Astrocyte (in vitro differentiated cells and primary cell): ENCODE results near the gene CARD9. TPM values are rescaled to one million over a fixed set of nuclear protein-coding genes. Genes with fewer than 3 reads are reported as not detected.

Experiments
- DNase-seq: peaks from one replicate; pipeline ENCODE4 v3.0.0-alpha.2; 2010; ENCODE audit warnings: low read depth
- FAIRE-seq: peaks from 2 replicates; lab custom pipeline; 2011; peaks lifted over from hg19 to GRCh38; lab: Jason Lieb, UNC
- H2AFZ ChIP-seq: 2 replicates; pipeline ENCODE4 v1.6.0; 2012; ENCODE audit warnings: low read depth, low read length, inconsistent platforms
- H3K27ac ChIP-seq: 2 replicates; pipeline ENCODE4 v1.5.1; 2011; ENCODE audit warnings: low read depth, low read length, inconsistent platforms
- H3K27me3 ChIP-seq: 2 replicates; pipeline ENCODE4 v1.6.0; 2011; ENCODE audit warnings: low read length, inconsistent platforms; ENCODE audit not compliant: insufficient read depth
- H3K36me3 ChIP-seq: 2 replicates; pipeline ENCODE4 v1.5.1; 2011; ENCODE audit warnings: low read length, inconsistent platforms; ENCODE audit not compliant: insufficient read depth
- H3K4me1 ChIP-seq: 2 replicates; pipeline ENCODE4 v1.5.1; 2011; ENCODE audit warnings: low read length, inconsistent platforms; ENCODE audit not compliant: insufficient read depth
- H3K4me2 ChIP-seq: 2 replicates; pipeline ENCODE4 v1.6.0; 2012; ENCODE audit warnings: low read length, inconsistent platforms
- H3K4me3 ChIP-seq: 2 replicates; pipeline ENCODE4 v1.5.1; 2011; ENCODE audit warnings: low read depth, mild to moderate bottlenecking, low read length, inconsistent platforms; ENCODE audit not compliant: insufficient read depth
- H3K79me2 ChIP-seq: 2 replicates; pipeline ENCODE4 v1.6.0; 2012; ENCODE audit warnings: mild to moderate bottlenecking, low read length, inconsistent platforms; ENCODE audit not compliant: insufficient read depth
- H3K9ac ChIP-seq: 2 replicates; pipeline ENCODE4 v1.6.0; 2012; ENCODE audit warnings: mild to moderate bottlenecking, low read length, inconsistent platforms
- H3K9me3 ChIP-seq: 2 replicates; pipeline ENCODE4 v1.5.1; 2012; ENCODE audit warnings: low read depth, mild to moderate bottlenecking, low read length, inconsistent platforms; ENCODE audit not compliant: insufficient read depth
- H4K20me1 ChIP-seq: 2 replicates; pipeline ENCODE4 v1.6.0; 2012; ENCODE audit warnings: low read length, inconsistent platforms; ENCODE audit not compliant: insufficient read depth
- H3K27ac Mint-ChIP-seq: one replicate; pipeline ENCODE4 v1.8.0; 2021; ENCODE audit warnings: mild to moderate bottlenecking, mixed read lengths; ENCODE audit not compliant: unreplicated experiment
- H3K27me3 Mint-ChIP-seq: one replicate; pipeline ENCODE4 v1.8.0; 2021; ENCODE audit warnings: low read depth, mixed read lengths; ENCODE audit not compliant: unreplicated experiment
- H3K36me3 Mint-ChIP-seq: one replicate; pipeline ENCODE4 v1.8.0; 2021; ENCODE audit warnings: low read depth, mixed read lengths; ENCODE audit not compliant: unreplicated experiment
- H3K4me1 Mint-ChIP-seq: one replicate; pipeline ENCODE4 v1.8.0; 2021; ENCODE audit warnings: low read depth, mixed read lengths; ENCODE audit not compliant: unreplicated experiment
- H3K4me3 Mint-ChIP-seq: one replicate; pipeline ENCODE4 v1.8.0; 2021; ENCODE audit warnings: mild to moderate bottlenecking, moderate library complexity, mixed read lengths; ENCODE audit not compliant: unreplicated experiment
- H3K9me3 Mint-ChIP-seq: one replicate; pipeline ENCODE4 v1.8.0; 2021; ENCODE audit warnings: mild to moderate bottlenecking, mixed read lengths; ENCODE audit not compliant: unreplicated experiment
- EZH2 ChIP-seq: IDR thresholded peaks from 2 replicates; pipeline ENCODE4 v1.6.1; 2012; ENCODE audit warnings: mild to moderate bottlenecking, low read length, inconsistent platforms; ENCODE audit not compliant: insufficient read depth
- total RNA-seq: library from RNA; stranded (reverse); gene quantifications from 2 replicates; pipeline ENCODE4 v1.2.1, GENCODE V29; 2021
- TF ChIP-seq, protein P1 (sequence below): IDR thresholded peaks from 2 replicates; pipeline ENCODE4 v1.5.1; 2011; ENCODE audit warnings: low read depth, mild to moderate bottlenecking, inconsistent platforms, low read length, moderate library complexity; ENCODE audit not compliant: insufficient read depth

Gene CARD9
- total RNA-seq, 1 donor from 2014 or later: 4.2 TPM

DNA sequence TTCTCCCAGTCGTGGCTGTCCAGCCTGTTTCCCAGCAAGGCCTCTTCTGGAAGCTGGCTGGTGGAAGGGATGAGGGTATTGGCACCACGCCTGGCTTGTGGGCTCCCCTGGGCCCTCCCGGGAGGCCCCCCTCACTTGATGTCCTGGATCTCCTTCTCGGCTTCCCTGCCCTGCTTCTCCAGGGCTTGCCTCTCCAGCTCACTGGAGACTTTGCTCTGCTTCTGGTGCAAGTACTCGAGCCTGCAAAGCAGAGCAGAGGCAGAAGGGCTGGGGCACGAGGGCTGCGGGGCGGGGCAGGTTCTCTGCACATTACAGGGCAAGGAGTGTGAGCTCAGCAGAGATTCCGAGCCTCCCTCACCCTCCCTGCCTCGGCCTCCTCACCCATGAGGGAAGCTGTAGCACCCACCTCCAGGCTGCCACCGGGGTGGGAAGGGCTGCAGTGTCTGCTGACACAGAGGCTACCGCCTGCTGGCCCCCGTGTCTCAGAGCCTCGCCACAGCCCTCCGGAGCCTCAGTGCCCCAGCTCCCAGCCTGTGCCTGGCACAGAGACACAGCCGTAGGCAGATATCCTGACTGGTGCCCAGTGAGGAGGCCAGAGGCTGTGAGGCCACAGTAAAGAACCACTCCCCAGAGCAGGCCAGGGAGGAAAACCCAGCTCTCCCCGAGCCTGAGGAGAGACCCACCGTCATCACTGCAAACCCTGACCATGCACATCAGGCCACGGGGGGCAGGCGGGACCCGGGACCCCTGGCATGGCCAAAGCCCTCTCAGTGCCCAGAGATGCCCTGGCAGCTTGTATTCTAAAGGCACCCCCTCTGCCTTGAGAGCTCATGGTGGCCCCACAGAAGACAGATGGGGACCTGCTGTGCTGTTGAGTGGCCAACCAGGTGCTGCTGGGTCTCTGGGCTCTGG, 19.3 kb upstream of the CARD9 start:
- H3K9me3 Mint-ChIP-seq: no peaks in the 10 kb centered on the region
- H3K4me3 Mint-ChIP-seq: no peak overlapping the region
- peaks cover 32% of the 10 kb centered on the region for H3K36me3 ChIP-seq

DNA sequence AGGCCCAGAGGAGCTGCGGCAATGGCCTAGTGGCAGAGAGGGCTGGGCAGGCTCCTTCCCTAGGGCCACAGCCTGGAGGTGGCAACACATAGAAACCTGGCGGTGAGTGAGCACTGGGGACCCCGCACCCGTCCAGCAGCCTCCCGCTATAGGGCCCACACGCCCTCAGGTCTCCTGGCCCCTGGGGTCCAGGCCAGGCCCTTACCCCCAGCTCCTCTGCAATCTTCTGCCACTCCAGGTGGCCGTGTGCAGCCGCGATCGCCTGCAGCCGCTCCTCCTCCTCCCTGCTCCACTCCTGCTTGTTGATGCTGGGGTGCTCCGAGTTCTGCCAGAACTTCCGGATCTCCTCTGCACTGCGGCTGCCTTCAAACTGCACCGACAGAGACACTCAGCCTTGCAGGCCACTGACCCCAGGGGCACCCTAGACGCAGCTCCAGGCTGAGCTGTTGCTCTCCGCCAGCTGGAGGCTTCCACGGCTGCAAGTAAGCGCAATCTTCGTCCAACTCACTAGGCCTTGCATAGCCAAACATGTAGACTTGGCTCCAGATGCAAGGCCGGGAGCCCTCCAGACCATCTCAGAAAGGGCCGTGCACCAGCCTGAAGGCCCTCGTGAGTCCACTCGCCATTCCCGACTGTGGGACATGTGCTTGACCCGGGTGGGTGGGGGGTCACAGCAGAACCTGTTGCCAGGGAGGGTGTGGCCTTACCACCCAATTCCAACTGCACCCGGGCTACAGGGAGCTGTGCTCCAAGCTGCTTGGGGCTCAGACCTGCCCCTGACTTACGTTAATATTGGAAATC, 18.5 kb upstream of the CARD9 start:
- no peak overlapping the region for H3K9ac ChIP-seq
- H3K4me2 ChIP-seq: no peak overlapping the region
- Mint-ChIP-seq H3K4me1 (no peaks in the 10 kb centered on the region), H3K36me3 (peaks cover 25% of the 10 kb centered on the region), H3K27me3 (no peaks in the 10 kb centered on the region), H3K27ac (peak overlapping the region; percentile 63), H3K4me3 (no peak overlapping the region), H3K9me3 (no peaks in the 10 kb centered on the region)
- TF ChIP-seq EZH2: no peak
- TF ChIP-seq, protein P1, sequence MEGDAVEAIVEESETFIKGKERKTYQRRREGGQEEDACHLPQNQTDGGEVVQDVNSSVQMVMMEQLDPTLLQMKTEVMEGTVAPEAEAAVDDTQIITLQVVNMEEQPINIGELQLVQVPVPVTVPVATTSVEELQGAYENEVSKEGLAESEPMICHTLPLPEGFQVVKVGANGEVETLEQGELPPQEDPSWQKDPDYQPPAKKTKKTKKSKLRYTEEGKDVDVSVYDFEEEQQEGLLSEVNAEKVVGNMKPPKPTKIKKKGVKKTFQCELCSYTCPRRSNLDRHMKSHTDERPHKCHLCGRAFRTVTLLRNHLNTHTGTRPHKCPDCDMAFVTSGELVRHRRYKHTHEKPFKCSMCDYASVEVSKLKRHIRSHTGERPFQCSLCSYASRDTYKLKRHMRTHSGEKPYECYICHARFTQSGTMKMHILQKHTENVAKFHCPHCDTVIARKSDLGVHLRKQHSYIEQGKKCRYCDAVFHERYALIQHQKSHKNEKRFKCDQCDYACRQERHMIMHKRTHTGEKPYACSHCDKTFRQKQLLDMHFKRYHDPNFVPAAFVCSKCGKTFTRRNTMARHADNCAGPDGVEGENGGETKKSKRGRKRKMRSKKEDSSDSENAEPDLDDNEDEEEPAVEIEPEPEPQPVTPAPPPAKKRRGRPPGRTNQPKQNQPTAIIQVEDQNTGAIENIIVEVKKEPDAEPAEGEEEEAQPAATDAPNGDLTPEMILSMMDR: no peak
- no peak overlapping the region for H2AFZ ChIP-seq
- H3K79me2 ChIP-seq: peaks cover 12% of the 10 kb centered on the region
- H3K27ac ChIP-seq: no peak overlapping the region
- no peaks in the 10 kb centered on the region for H3K27me3 ChIP-seq
- DNase-seq (no peak), FAIRE-seq (no peak)
- H3K9me3 ChIP-seq: no peaks in the 10 kb centered on the region
- peaks cover 41% of the 10 kb centered on the region for H4K20me1 ChIP-seq
- H3K4me1 ChIP-seq: no peaks in the 10 kb centered on the region
- peaks cover 34% of the 10 kb centered on the region for H3K36me3 ChIP-seq
- H3K4me3 ChIP-seq: no peak overlapping the region

More for the DNA sequence above, 19.3 kb upstream of the CARD9 start:
- Mint-ChIP-seq H3K4me1 (no peaks in the 10 kb centered on the region), H3K36me3 (peaks cover 27% of the 10 kb centered on the region), H3K27ac (no peak overlapping the region), H3K27me3 (no peaks in the 10 kb centered on the region)
- H4K20me1 ChIP-seq: peaks cover 44% of the 10 kb centered on the region
- no peak overlapping the region for H3K27ac ChIP-seq
- no peak for DNase-seq
- no peak for TF ChIP-seq EZH2
- TF ChIP-seq, protein P1: no peak
- no peak overlapping the region for H3K4me3 ChIP-seq
- H3K27me3 ChIP-seq: no peaks in the 10 kb centered on the region
- H3K4me2 ChIP-seq: no peak overlapping the region
- H3K4me1 ChIP-seq: no peaks in the 10 kb centered on the region
- H2AFZ ChIP-seq: no peak overlapping the region
- FAIRE-seq: no peak
- no peak overlapping the region for H3K9ac ChIP-seq
- no peaks in the 10 kb centered on the region for H3K9me3 ChIP-seq
- peaks cover 18% of the 10 kb centered on the region for H3K79me2 ChIP-seq
